ENCODE data around the gene MAP3K7CL.

Gene MAP3K7CL

DNA sequence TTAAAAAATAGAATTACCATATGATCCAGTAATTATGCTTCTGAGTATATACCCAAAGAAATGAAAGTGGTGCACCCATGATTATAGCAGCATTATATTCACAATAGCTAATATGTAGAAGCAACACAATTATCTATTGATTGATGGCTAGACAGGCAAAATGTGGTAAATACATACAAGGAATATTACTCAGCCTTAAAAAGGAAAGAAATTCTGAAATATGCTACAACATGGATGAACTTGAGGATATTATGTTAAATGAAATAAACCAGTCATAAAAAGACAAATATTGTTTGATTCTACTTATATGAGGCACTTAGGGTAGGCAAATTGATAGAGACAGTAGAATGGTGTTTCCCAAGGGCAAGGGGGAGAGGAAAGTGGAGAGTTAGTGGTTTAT lies 80.8 kb downstream of the MAP3K7CL start:
- peaks cover 36% of the 10 kb centered on the region for H3K4me1 ChIP-seq (ENCODE audit: low read length)
- no peak overlapping the region for H3K4me3 ChIP-seq (ENCODE audit: low read length)
- H4K20me1 ChIP-seq (ENCODE audit: insufficient read depth, low read length), result no peaks in the 10 kb centered on the region
- H3K4me2 ChIP-seq (ENCODE audit: low read length), result no peak overlapping the region
- TF ChIP-seq, protein P1, sequence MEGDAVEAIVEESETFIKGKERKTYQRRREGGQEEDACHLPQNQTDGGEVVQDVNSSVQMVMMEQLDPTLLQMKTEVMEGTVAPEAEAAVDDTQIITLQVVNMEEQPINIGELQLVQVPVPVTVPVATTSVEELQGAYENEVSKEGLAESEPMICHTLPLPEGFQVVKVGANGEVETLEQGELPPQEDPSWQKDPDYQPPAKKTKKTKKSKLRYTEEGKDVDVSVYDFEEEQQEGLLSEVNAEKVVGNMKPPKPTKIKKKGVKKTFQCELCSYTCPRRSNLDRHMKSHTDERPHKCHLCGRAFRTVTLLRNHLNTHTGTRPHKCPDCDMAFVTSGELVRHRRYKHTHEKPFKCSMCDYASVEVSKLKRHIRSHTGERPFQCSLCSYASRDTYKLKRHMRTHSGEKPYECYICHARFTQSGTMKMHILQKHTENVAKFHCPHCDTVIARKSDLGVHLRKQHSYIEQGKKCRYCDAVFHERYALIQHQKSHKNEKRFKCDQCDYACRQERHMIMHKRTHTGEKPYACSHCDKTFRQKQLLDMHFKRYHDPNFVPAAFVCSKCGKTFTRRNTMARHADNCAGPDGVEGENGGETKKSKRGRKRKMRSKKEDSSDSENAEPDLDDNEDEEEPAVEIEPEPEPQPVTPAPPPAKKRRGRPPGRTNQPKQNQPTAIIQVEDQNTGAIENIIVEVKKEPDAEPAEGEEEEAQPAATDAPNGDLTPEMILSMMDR (IDR thresholded peaks at IDR 0.05; ENCODE audit: low read depth, low read length), result no peak
- TF ChIP-seq EZH2phosphoT487 (IDR thresholded peaks at IDR 0.05; ENCODE audit: low read depth), result no peak
- no peaks in the 10 kb centered on the region for H3K27me3 ChIP-seq (ENCODE audit: low read depth, low read length)
- no peak overlapping the region for H2AFZ ChIP-seq (ENCODE audit: low read depth, low read length)
- peaks cover 5% of the 10 kb centered on the region; the same call in 1 of the 2 replicates for H3K79me2 ChIP-seq (ENCODE audit: low read length)
- peaks cover 10% of the 10 kb centered on the region for H3K36me3 ChIP-seq (replicated peaks; ENCODE audit: low read depth, low read length)
- 0 out of 2 replicates have a peak, but pooled peaks cover 3% of the 10 kb centered on the region for H3K9me3 ChIP-seq (ENCODE audit: insufficient read depth, low read length)
- no peak overlapping the region for H3K27ac ChIP-seq (ENCODE audit: low read length)
- no peak overlapping the region for H3K9ac ChIP-seq (ENCODE audit: low read length)

DNA sequence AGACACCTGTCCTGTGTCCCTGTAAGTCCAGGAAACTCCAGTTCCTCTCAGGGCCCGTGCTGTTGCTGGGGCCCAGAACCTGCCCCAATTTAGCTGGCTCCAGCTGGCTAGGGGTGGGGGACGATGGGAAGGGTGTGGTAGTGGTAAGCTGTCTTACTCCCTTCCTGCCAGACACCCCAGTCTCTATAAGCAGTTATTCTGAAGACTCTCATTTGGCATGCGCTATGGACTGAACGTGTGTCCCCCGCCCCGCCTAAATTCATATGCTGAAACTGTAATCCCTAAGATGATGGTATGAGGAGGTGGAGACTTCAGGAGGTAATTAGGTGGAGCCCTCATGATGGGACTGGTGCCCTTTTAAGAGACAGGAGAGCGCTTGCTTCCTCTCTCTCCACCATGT lies 82.0 kb downstream of the MAP3K7CL start:
- H3K27ac ChIP-seq (ENCODE audit: low read length), result no peak overlapping the region
- no peak overlapping the region for H3K4me3 ChIP-seq (ENCODE audit: low read length)
- H3K9ac ChIP-seq (ENCODE audit: low read length), result no peak overlapping the region
- H2AFZ ChIP-seq (ENCODE audit: low read depth, low read length), result no peak overlapping the region
- H3K4me1 ChIP-seq (ENCODE audit: low read length), result peaks cover 36% of the 10 kb centered on the region
- H3K27me3 ChIP-seq (ENCODE audit: low read depth, low read length), result no peaks in the 10 kb centered on the region
- no peak overlapping the region for H3K4me2 ChIP-seq (ENCODE audit: low read length)
- peaks cover 5% of the 10 kb centered on the region; the same call in 1 of the 2 replicates for H3K79me2 ChIP-seq (ENCODE audit: low read length)
- TF ChIP-seq EZH2phosphoT487 (IDR thresholded peaks at IDR 0.05; ENCODE audit: low read depth), result no peak
- TF ChIP-seq, protein P1 (IDR thresholded peaks at IDR 0.05; ENCODE audit: low read depth, low read length), result no peak
- 0 out of 2 replicates have a peak, but pooled peaks cover 3% of the 10 kb centered on the region for H3K9me3 ChIP-seq (ENCODE audit: insufficient read depth, low read length)
- peaks cover 10% of the 10 kb centered on the region for H3K36me3 ChIP-seq (replicated peaks; ENCODE audit: low read depth, low read length)
- H4K20me1 ChIP-seq (ENCODE audit: insufficient read depth, low read length), result no peaks in the 10 kb centered on the region

DNA sequence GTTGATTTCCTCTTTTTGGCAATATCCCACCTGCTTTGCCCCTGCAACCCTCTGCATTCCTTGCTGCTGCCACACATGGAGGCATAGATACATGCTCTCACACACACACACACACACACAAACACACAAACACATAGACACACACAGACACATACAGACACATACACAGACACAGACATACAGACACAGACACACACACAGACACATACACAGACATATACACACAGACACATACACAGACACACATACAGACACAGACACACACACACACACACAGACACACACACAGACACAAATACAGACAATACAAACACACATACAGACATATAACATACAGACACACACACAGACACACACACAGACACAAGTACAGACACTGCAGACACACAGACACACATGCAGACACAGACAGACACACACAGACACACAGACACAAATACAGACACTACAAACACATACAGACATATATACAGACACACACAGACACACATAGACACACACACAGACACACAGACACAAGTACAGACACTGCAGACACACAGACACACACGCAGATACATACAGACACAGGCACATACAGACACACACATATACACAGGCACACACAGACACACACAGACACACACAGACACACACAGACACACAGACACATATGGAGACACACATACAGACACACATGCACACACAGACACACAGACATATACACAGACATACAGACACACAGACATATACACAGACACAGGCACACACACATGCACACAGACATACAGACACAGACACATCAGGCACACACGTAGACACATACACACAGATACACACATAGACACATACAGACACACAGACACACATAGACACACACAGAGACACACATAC lies 83.3 kb downstream of the MAP3K7CL start:
- Histone ChIP-seq H2AFZ (ENCODE audit: low read depth, low read length) (no peak overlapping the region), H3K4me2 (ENCODE audit: low read length) (no peak overlapping the region), H3K4me3 (ENCODE audit: low read length) (no peak overlapping the region), H3K9ac (ENCODE audit: low read length) (no peak overlapping the region), H3K27me3 (ENCODE audit: low read depth, low read length) (no peaks in the 10 kb centered on the region), H4K20me1 (ENCODE audit: insufficient read depth, low read length) (no peaks in the 10 kb centered on the region), H3K79me2 (ENCODE audit: low read length) (peaks cover 4% of the 10 kb centered on the region; the same call in 1 of the 2 replicates), H3K4me1 (ENCODE audit: low read length) (peaks cover 24% of the 10 kb centered on the region), H3K27ac (ENCODE audit: low read length) (no peak overlapping the region), H3K36me3 (replicated peaks; ENCODE audit: low read depth, low read length) (peaks cover 10% of the 10 kb centered on the region), H3K9me3 (ENCODE audit: insufficient read depth, low read length) (0 out of 2 replicates have a peak, but pooled peaks cover 3% of the 10 kb centered on the region)
- no peak for TF ChIP-seq EZH2phosphoT487 (IDR thresholded peaks at IDR 0.05; ENCODE audit: low read depth)
- TF ChIP-seq, protein P1 (IDR thresholded peaks at IDR 0.05; ENCODE audit: low read depth, low read length), result no peak

GRCh38 chr21:29215709-29216108 lies 85.3 kb downstream of the MAP3K7CL start:
- Histone ChIP-seq H3K27me3 (ENCODE audit: low read depth, low read length) (no peaks in the 10 kb centered on the region), H4K20me1 (ENCODE audit: insufficient read depth, low read length) (no peaks in the 10 kb centered on the region), H3K4me3 (ENCODE audit: low read length) (no peak overlapping the region), H3K4me2 (ENCODE audit: low read length) (no peak overlapping the region), H3K36me3 (replicated peaks; ENCODE audit: low read depth, low read length) (peaks cover 7% of the 10 kb centered on the region), H3K27ac (ENCODE audit: low read length) (no peak overlapping the region), H3K9me3 (ENCODE audit: insufficient read depth, low read length) (0 out of 2 replicates have a peak, but pooled peaks cover 3% of the 10 kb centered on the region), H3K4me1 (ENCODE audit: low read length) (peaks cover 19% of the 10 kb centered on the region; the same call in 1 of the 2 replicates), H2AFZ (ENCODE audit: low read depth, low read length) (no peak overlapping the region), H3K79me2 (ENCODE audit: low read length) (no peaks in the 10 kb centered on the region), H3K9ac (ENCODE audit: low read length) (no peak overlapping the region)
- TF ChIP-seq, protein P1 (IDR thresholded peaks at IDR 0.05; ENCODE audit: low read depth, low read length), result no peak
- TF ChIP-seq EZH2phosphoT487 (IDR thresholded peaks at IDR 0.05; ENCODE audit: low read depth), result no peak

All from OCI-LY3 (cell line).